Upper lobe of left lung (tissue), 4 donors: ENCODE data around the gene FASTKD2.

Experiments
- EP300 ChIP-seq, 4 donors: sonication (generic); formaldehyde crosslinking; IDR thresholded peaks; one replicate each; pipeline ENCODE4 v1.5.1; 2017; ENCODE audit warnings: antibody characterized with exemption in 4 of 4, control low read depth in 2 of 4
- POLR2A ChIP-seq, 4 donors: fragments of 450-650 bp; IDR thresholded peaks; one replicate each; pipeline ENCODE4 v1.5.1; 2016 to 2017; ENCODE audit warnings: antibody characterized with exemption in 4 of 4, mild to moderate bottlenecking in 2 of 4
- POLR2AphosphoS5 ChIP-seq, 2 donors: sonication (generic); formaldehyde crosslinking; IDR thresholded peaks; one replicate each; pipeline ENCODE4 v1.5.1; 2017; ENCODE audit warnings: antibody characterized with exemption in 2 of 2
- TF ChIP-seq, protein P1 (sequence below), 6 experiments: fragments of 450-650 bp in 4 of 6; fragments of 200-600 bp in 2 of 6; sonication (generic) in 2 of 6; IDR thresholded peaks; one replicate each; pipeline ENCODE4 v1.5.1; 2016 to 2019; ENCODE audit warnings: antibody characterized with exemption in 6 of 6

DNA sequence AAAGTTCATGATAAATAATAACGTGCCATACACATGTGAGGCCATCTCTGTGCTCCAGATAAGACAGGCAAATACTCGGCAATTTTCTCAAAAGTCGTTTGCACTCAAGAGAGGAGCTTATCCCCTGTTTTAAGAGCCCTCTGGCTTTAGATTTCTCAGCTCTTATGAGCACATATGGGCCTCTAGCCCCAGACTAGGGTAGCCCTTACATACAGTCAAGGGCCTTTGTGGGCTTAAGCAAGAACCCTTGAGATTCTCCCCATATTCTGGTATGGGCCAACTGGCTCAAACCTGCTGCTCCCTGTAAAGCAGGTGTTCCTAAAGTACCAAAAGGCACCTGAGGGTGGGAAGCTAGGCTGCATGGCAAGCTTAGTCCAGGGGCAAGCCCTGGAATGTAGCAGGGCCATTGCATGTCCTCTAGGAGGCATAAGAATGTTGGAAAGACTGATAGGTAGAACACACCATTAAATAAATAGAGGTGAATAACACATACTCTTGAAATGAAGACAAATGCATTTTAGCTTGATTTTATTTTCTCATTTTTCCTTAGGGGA lies 66.1 kb downstream of the FASTKD2 start:
- TF ChIP-seq POLR2A (IDR thresholded peaks at IDR 0.05) (no peak), POLR2AphosphoS5 (IDR thresholded peaks at IDR 0.05) (no peak), EP300 (IDR thresholded peaks at IDR 0.05) (no peak)
- TF ChIP-seq, protein P1, sequence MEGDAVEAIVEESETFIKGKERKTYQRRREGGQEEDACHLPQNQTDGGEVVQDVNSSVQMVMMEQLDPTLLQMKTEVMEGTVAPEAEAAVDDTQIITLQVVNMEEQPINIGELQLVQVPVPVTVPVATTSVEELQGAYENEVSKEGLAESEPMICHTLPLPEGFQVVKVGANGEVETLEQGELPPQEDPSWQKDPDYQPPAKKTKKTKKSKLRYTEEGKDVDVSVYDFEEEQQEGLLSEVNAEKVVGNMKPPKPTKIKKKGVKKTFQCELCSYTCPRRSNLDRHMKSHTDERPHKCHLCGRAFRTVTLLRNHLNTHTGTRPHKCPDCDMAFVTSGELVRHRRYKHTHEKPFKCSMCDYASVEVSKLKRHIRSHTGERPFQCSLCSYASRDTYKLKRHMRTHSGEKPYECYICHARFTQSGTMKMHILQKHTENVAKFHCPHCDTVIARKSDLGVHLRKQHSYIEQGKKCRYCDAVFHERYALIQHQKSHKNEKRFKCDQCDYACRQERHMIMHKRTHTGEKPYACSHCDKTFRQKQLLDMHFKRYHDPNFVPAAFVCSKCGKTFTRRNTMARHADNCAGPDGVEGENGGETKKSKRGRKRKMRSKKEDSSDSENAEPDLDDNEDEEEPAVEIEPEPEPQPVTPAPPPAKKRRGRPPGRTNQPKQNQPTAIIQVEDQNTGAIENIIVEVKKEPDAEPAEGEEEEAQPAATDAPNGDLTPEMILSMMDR (IDR thresholded peaks at IDR 0.05) = no peak
